A549 (cell line): Measurements from ENCODE around the gene LIPI. TPM values are rescaled to one million over a fixed set of nuclear protein-coding genes. Genes with fewer than 3 reads are reported as not detected.

Source experiments
- ATAC-seq, 2 experiments: fragments of 200-7000 bp in 1 of 2; fragments of >200 bp in 1 of 2; cut with Nextera tagmentation in 1 of 2; cut with Tn5 transposase in 1 of 2; 3 replicates each; pipeline versions ENCODE4 v1.8.0 to v1.9.1; 2018 to 2020; ENCODE audit warnings: mild to moderate bottlenecking in 1 of 2, moderate library complexity in 1 of 2
- CTCF ChIA-PET: fragments of 300-600 bp; sonication (Branson Sonifier 250); formaldehyde crosslinking; extraction: SDS; loops from one replicate; lab custom pipeline; 2021; ENCODE audit warnings: antibody characterized with exemption, inconsistent platforms; lab: Yijun Ruan, JAX
- POLR2A ChIA-PET: fragments of 350-600 bp; formaldehyde crosslinking; extraction: SDS; loops from one replicate; lab custom pipeline; 2021; ENCODE audit warnings: antibody characterized with exemption, inconsistent platforms; lab: Yijun Ruan, JAX
- DNase-seq, 2 experiments: peaks; one replicate each; pipeline versions ENCODE4 v3.0.0 to v3.0.0-alpha.2; 2011 to 2016; ENCODE audit warnings: low read depth in 1 of 2, low spot score in 1 of 2
- FAIRE-seq: peaks from 2 replicates; lab custom pipeline; 2011; peaks lifted over from hg19 to GRCh38; lab: Jason Lieb, UNC
- H3K27ac ChIP-seq, 2 experiments: fragments of >200 bp; sonication (Bioruptor Twin); formaldehyde crosslinking; 3 replicates each; pipeline ENCODE4 v1.5.1; 2016 to 2017
- H3K4me1 ChIP-seq: fragments of >200 bp; sonication (Bioruptor Twin); formaldehyde crosslinking; 3 replicates; pipeline ENCODE4 v1.6.1; 2016
- H3K4me2 ChIP-seq: fragments of >200 bp; sonication (Bioruptor Twin); formaldehyde crosslinking; 3 replicates; pipeline ENCODE4 v1.6.1; 2016
- H3K4me3 ChIP-seq: fragments of >200 bp; sonication (Bioruptor Twin); formaldehyde crosslinking; 3 replicates; pipeline ENCODE4 v1.5.1; 2016
- H3K9me3 ChIP-seq: fragments of >200 bp; sonication (Bioruptor Twin); formaldehyde crosslinking; 3 replicates; pipeline ENCODE4 v1.6.1; 2016
- CHD2 ChIP-seq: fragments of 150-350 bp; IDR thresholded peaks from 2 replicates; pipeline ENCODE4 v1.6.1; 2014; ENCODE audit warnings: low read length; ENCODE audit not compliant: partially characterized antibody
- CTCF ChIP-seq: fragments of >200 bp; sonication (Bioruptor Twin); formaldehyde crosslinking; IDR thresholded peaks from 3 replicates; pipeline ENCODE4 v1.5.1; 2016
- ELK1 ChIP-seq: fragments of 150-350 bp; IDR thresholded peaks from 2 replicates; pipeline ENCODE4 v1.6.1; 2014; ENCODE audit warnings: low read depth, mild to moderate bottlenecking, low read length
- FOXS1 ChIP-seq: fragments of 250-450 bp; sonication (Bioruptor Pico); IDR thresholded peaks from 2 replicates; pipeline ENCODE4 v1.5.0; 2020; ENCODE audit warnings: mild to moderate bottlenecking, moderate library complexity
- HDAC2 ChIP-seq: fragments of 200-600 bp; sonication (generic); IDR thresholded peaks from 2 replicates; pipeline ENCODE4 v1.6.1; 2016
- HOXB13 ChIP-seq: fragments of 250-450 bp; sonication (Bioruptor Pico); IDR thresholded peaks from 2 replicates; pipeline ENCODE4 v1.5.0; 2020; ENCODE audit warnings: low read depth, mild to moderate bottlenecking, moderate library complexity
- JUNB ChIP-seq: fragments of >200 bp; sonication (Bioruptor Twin); formaldehyde crosslinking; IDR thresholded peaks from 2 replicates; pipeline ENCODE4 v1.6.1; 2016
- KDM5A ChIP-seq: fragments of 200-600 bp; sonication (generic); IDR thresholded peaks from 2 replicates; pipeline ENCODE4 v1.6.1; 2016; ENCODE audit warnings: antibody characterized with exemption, mild to moderate bottlenecking
- MAZ ChIP-seq: fragments of 150-350 bp; IDR thresholded peaks from 2 replicates; pipeline ENCODE4 v1.6.1; 2014; ENCODE audit warnings: antibody characterized with exemption, low read depth, low read length, borderline replicate concordance
- NFE2L2 ChIP-seq: fragments of 150-350 bp; conservative IDR thresholded peaks from 2 replicates; pipeline ENCODE4 v1.6.1; 2014; ENCODE audit warnings: low read length
- RAD21 ChIP-seq, 2 experiments: fragments of >200 bp in 1 of 2; sonication (Bioruptor Twin) in 1 of 2; formaldehyde crosslinking in 1 of 2; IDR thresholded peaks in 1 of 2; conservative IDR thresholded peaks in 1 of 2; 2 replicates in 1 of 2; 3 replicates in 1 of 2; pipeline ENCODE4 v1.6.1; 2012 to 2018; ENCODE audit warnings: inconsistent platforms in 1 of 2
- REST ChIP-seq: fragments of 200-600 bp; sonication (generic); IDR thresholded peaks from 2 replicates; pipeline ENCODE4 v1.6.1; 2016; ENCODE audit warnings: antibody characterized with exemption, mild to moderate bottlenecking, moderate library complexity
- RFX5 ChIP-seq: fragments of 450-650 bp; IDR thresholded peaks from 2 replicates; pipeline ENCODE4 v1.7.1; 2014; ENCODE audit warnings: antibody characterized with exemption, mild to moderate bottlenecking, moderate library complexity
- SMC3 ChIP-seq: fragments of >200 bp; sonication (Bioruptor Twin); formaldehyde crosslinking; IDR thresholded peaks from 3 replicates; pipeline ENCODE4 v1.6.1; 2018; ENCODE audit warnings: inconsistent platforms
- TFCP2L1 ChIP-seq: fragments of 250-450 bp; sonication (Bioruptor Pico); IDR thresholded peaks from 2 replicates; pipeline ENCODE4 v1.5.0; 2021; ENCODE audit warnings: mild to moderate bottlenecking
- ZC3H11A ChIP-seq: fragments of 450-650 bp; IDR thresholded peaks from 2 replicates; pipeline ENCODE4 v1.6.1; 2014; ENCODE audit warnings: antibody characterized with exemption, mild to moderate bottlenecking
- ZSCAN20 ChIP-seq: fragments of 250-450 bp; sonication (Bioruptor Pico); IDR thresholded peaks from 2 replicates; pipeline ENCODE4 v1.8.0; 2022; ENCODE audit warnings: mild to moderate bottlenecking, moderate library complexity
- WGBS: methylation state at CpG from one replicate; pipeline ENCODE4 v1.1.6; 2017; ENCODE audit errors: missing lambda C conversion rate; 5-methylcytosine and 5-hydroxymethylcytosine counted together
- polyA plus RNA-seq, 4 experiments: library from polyadenylated mRNA; depleted of rRNA in 3 of 4; stranded (reverse); fragments of >200 nt; fragmentation: RNase III in 1 of 4; extraction: RNeasy Plus Mini Kit Qiagen cat#74134 plus additional on column Dnase treatment in 1 of 4; gene quantifications; 2 replicates in 3 of 4; 3 replicates in 1 of 4; pipeline ENCODE4 v1.2.3, GENCODE V29; 2011 to 2017

The LIPI gene
- polyA plus RNA-seq, 2 of the 4 experiments (the other 2 are of a cell fraction) = not detected

- H3K27ac ChIP-seq = no peak overlapping the region
- FAIRE-seq (no peak), ATAC-seq (peak; percentile 86), DNase-seq (peak; percentile 3 to 37)
- H3K4me2 ChIP-seq = no peak overlapping the region
- ChIA-PET POLR2A (no interaction called here), CTCF (interaction anchor here (1.3 to 1.8 kb wide), 4 partner anchors 9 to 41 kb away, joined by 3 to 6 read pairs (median 5); no protein-coding TSS in a partner anchor)
- WGBS = 19% methylated on average over 3 of the region's 3 CpGs
- no peaks in the 10 kb centered on the region for H3K9me3 ChIP-seq
- no peaks in the 10 kb centered on the region for H3K4me1 ChIP-seq
- TF ChIP-seq RAD21 (conservative IDR thresholded peaks at IDR 0.05 in 1 of 2, IDR thresholded peaks at IDR 0.05 in 1 of 2) = peak; percentile 48 to 57; a peak in 4 of 5 replicates
- TF ChIP-seq CTCF = peak; percentile 49
- peak; percentile 21; the same call in 1 of the 3 replicates for TF ChIP-seq SMC3
- TF ChIP-seq KDM5A = no peak
- H3K4me3 ChIP-seq = no peak overlapping the region
These were observed 49.0 kb upstream of the LIPI start for GRCh38 chr21:14259747-14260146.

GRCh38 chr21:14251336-14251735 lies 40.6 kb upstream of the LIPI start:
- Histone ChIP-seq H3K9me3 (no peaks in the 10 kb centered on the region), H3K4me2 (no peak overlapping the region), H3K27ac (no peak overlapping the region), H3K4me1 (no peaks in the 10 kb centered on the region), H3K4me3 (no peak overlapping the region)
- ChIA-PET POLR2A (no interaction called here), CTCF (no interaction called here)
- DNase-seq (no peak), ATAC-seq (no peak), FAIRE-seq (no peak)
- no peak for TF ChIP-seq RFX5
- TF ChIP-seq FOXS1 (CRISPR knock-in tag) = no peak
- TF ChIP-seq RAD21 (conservative IDR thresholded peaks at IDR 0.05 in 1 of 2, IDR thresholded peaks at IDR 0.05 in 1 of 2) = no peak
- TF ChIP-seq MAZ = no peak
- no peak for TF ChIP-seq HOXB13 (CRISPR knock-in tag)
- no peak for TF ChIP-seq CHD2
- no peak for TF ChIP-seq TFCP2L1 (CRISPR knock-in tag)
- no peak for TF ChIP-seq ZSCAN20 (CRISPR knock-in tag)
- TF ChIP-seq NFE2L2 = no peak
- no peak for TF ChIP-seq ELK1
- TF ChIP-seq SMC3 = no peak
- no peak for TF ChIP-seq CTCF
- TF ChIP-seq HDAC2 = no peak
- TF ChIP-seq REST = no peak
- TF ChIP-seq JUNB = no peak
- TF ChIP-seq ZC3H11A = no peak
- 3% methylated on average over 1 of the region's 1 CpG for WGBS
